Measurements from ENCODE around the gene FKBP14.

FKBP14 gene

DNA sequence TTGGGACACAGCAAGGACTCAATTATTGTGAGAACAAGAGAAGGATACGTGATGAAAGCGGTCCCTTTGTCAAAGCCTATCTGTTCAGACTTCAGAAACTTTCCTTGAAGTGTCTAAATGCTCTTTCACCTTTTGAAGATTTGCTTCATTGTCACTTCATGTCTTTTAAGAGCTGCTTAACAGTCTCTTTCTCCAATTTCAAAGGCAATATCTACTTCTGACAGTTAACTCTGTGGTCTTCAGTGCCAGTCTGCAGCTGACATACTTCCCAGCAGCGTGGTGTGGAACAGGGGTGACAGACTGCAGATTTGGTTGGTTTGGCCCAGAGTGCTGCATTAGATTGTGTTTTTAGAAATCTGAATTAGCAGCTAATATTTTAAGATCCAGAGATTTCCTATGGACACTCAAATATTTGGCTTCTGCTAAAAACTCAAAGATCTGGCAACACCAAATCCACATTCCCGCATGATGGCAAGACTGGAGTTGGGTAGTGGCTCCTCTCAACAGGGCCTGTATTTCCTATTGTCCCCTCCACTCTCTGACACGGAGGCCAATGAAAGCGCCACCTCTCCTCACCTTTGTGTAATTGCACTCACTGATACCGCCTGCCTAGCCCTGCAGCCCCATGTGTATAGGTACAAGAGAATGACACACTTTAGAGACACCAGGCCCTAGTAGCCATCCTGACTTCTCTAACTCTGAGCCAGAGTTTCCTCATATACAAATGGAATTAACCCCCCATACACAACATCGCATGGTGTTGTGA lies 48.4 kb downstream of the FKBP14 start:
- H3K27me3 ChIP-seq (ENCODE audit: insufficient read depth, low read depth) = no peaks in the 10 kb centered on the region
- H3K36me3 ChIP-seq (ENCODE audit: insufficient read depth) = no peaks in the 10 kb centered on the region
- H3K79me2 ChIP-seq (ENCODE audit: insufficient read depth, low read depth) = no peaks in the 10 kb centered on the region
- no peak overlapping the region for H3K9ac ChIP-seq
- no peaks in the 10 kb centered on the region for H3K4me1 ChIP-seq (ENCODE audit: low read depth, poor library complexity, severe bottlenecking)
- no peak overlapping the region for H3K4me3 ChIP-seq (IDR thresholded peaks at IDR 0.05; ENCODE audit: insufficient read depth, low read depth, low read length)
- H3K27ac ChIP-seq = no peak overlapping the region
- TF ChIP-seq, protein P1, sequence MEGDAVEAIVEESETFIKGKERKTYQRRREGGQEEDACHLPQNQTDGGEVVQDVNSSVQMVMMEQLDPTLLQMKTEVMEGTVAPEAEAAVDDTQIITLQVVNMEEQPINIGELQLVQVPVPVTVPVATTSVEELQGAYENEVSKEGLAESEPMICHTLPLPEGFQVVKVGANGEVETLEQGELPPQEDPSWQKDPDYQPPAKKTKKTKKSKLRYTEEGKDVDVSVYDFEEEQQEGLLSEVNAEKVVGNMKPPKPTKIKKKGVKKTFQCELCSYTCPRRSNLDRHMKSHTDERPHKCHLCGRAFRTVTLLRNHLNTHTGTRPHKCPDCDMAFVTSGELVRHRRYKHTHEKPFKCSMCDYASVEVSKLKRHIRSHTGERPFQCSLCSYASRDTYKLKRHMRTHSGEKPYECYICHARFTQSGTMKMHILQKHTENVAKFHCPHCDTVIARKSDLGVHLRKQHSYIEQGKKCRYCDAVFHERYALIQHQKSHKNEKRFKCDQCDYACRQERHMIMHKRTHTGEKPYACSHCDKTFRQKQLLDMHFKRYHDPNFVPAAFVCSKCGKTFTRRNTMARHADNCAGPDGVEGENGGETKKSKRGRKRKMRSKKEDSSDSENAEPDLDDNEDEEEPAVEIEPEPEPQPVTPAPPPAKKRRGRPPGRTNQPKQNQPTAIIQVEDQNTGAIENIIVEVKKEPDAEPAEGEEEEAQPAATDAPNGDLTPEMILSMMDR (conservative IDR thresholded peaks at IDR 0.05; ENCODE audit: low read depth, low read length) = no peak; the same call in 1 of the 2 replicates
- H2AFZ ChIP-seq (ENCODE audit: low read depth) = no peak overlapping the region
- no peak overlapping the region for H3K4me2 ChIP-seq
- no peaks in the 10 kb centered on the region for H4K20me1 ChIP-seq (ENCODE audit: insufficient read depth)

DNA sequence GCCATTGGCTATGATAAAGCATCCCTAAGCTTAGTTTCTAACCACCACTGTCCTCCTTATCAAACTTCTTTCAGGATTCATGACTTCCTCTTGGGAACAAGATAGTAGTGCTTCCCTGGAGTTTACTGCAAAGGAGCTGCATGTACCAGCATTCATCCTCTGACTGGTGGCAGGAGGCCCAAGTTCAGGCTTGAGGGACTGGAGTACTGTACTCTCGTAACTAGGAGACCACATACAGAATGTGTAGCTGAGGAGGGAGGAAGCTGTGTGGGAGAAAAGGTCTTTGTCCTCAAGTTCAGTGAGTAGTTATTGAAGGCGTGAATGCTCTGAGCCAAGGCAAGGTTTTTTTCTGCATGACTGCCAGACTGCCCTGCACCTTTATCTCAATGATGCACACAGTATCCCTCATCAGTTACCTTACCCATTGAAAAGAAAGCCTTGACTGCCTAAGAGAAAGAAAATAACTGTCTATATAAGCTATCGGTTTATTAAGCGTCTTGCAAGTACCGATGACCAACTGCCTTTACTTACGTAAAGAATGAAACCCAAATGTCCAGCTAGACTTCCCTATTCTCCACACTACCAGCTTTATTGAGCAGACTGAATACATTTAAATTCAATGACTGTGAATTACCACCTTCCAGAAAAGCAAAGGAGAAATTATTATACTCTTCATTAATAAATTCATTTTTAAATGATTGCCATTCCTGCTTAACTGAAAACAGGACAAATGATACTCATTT lies 49.7 kb downstream of the FKBP14 start:
- Histone ChIP-seq H2AFZ (ENCODE audit: low read depth) (no peak overlapping the region), H3K79me2 (ENCODE audit: insufficient read depth, low read depth) (no peaks in the 10 kb centered on the region), H3K9ac (no peak overlapping the region), H3K36me3 (ENCODE audit: insufficient read depth) (no peaks in the 10 kb centered on the region), H3K4me3 (IDR thresholded peaks at IDR 0.05; ENCODE audit: insufficient read depth, low read depth, low read length) (no peak overlapping the region), H3K27ac (no peak overlapping the region), H3K4me2 (no peak overlapping the region), H3K4me1 (ENCODE audit: low read depth, poor library complexity, severe bottlenecking) (no peaks in the 10 kb centered on the region), H4K20me1 (ENCODE audit: insufficient read depth) (no peaks in the 10 kb centered on the region), H3K27me3 (ENCODE audit: insufficient read depth, low read depth) (no peaks in the 10 kb centered on the region)
- TF ChIP-seq, protein P1 (conservative IDR thresholded peaks at IDR 0.05; ENCODE audit: low read depth, low read length) = no peak

DNA sequence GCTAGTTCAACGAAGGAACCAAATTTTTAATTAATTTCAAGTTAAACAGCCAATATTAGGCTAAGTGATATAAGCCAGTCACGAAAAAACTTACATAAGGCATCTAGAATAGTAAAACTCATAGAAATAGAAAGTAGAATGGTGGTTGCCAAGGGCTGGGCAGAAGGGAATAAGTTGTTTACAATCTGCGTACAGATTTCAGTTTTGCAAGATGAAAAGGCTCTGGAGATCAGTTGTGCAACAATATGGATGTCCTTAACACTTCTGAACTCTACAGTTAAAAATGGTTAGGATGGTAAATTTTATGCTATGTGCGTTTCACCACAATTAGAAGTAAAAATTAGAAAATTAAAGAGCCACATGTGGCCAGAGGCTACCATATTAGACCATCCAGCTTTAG lies 50.2 kb downstream of the FKBP14 start:
- Histone ChIP-seq H3K36me3 (ENCODE audit: insufficient read depth) (no peaks in the 10 kb centered on the region), H4K20me1 (ENCODE audit: insufficient read depth) (no peaks in the 10 kb centered on the region), H3K9ac (no peak overlapping the region), H2AFZ (ENCODE audit: low read depth) (no peak overlapping the region), H3K79me2 (ENCODE audit: insufficient read depth, low read depth) (no peaks in the 10 kb centered on the region), H3K4me3 (IDR thresholded peaks at IDR 0.05; ENCODE audit: insufficient read depth, low read depth, low read length) (no peak overlapping the region), H3K4me1 (ENCODE audit: low read depth, poor library complexity, severe bottlenecking) (no peaks in the 10 kb centered on the region), H3K27ac (no peak overlapping the region), H3K27me3 (ENCODE audit: insufficient read depth, low read depth) (no peaks in the 10 kb centered on the region), H3K4me2 (no peak overlapping the region)
- TF ChIP-seq, protein P1 (conservative IDR thresholded peaks at IDR 0.05; ENCODE audit: low read depth, low read length) = no peak

DNA sequence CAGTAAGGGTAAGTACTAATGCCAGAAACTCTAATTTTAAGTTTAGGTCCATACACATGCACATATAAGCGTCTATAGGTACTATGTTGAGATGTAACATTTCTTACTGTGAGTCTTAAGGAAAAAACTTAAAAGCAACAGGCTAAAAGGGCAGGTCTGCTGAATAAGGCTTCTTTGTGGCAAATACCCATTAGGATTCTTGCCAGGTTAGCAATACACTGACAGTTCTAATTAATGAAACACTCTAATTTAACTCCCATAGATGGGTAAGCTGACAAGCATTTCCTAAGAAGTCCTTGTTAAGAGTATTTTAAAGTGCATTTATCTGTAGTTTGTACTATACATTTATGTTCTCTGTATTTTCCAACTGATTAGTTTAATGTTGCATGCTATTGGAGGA lies 50.9 kb downstream of the FKBP14 start:
- H3K27me3 ChIP-seq (ENCODE audit: insufficient read depth, low read depth) = no peaks in the 10 kb centered on the region
- no peak overlapping the region for H2AFZ ChIP-seq (ENCODE audit: low read depth)
- no peaks in the 10 kb centered on the region for H3K36me3 ChIP-seq (ENCODE audit: insufficient read depth)
- TF ChIP-seq, protein P1 (conservative IDR thresholded peaks at IDR 0.05; ENCODE audit: low read depth, low read length) = no peak
- H4K20me1 ChIP-seq (ENCODE audit: insufficient read depth) = no peaks in the 10 kb centered on the region
- no peak overlapping the region for H3K9ac ChIP-seq
- H3K4me3 ChIP-seq (IDR thresholded peaks at IDR 0.05; ENCODE audit: insufficient read depth, low read depth, low read length) = no peak overlapping the region
- H3K4me1 ChIP-seq (ENCODE audit: low read depth, poor library complexity, severe bottlenecking) = no peaks in the 10 kb centered on the region
- H3K27ac ChIP-seq = no peak overlapping the region
- no peak overlapping the region for H3K4me2 ChIP-seq
- no peaks in the 10 kb centered on the region for H3K79me2 ChIP-seq (ENCODE audit: insufficient read depth, low read depth)

Data from KMS-11 (cell line).